ENCODE results near the gene SELENON.

The SELENON gene

DNA sequence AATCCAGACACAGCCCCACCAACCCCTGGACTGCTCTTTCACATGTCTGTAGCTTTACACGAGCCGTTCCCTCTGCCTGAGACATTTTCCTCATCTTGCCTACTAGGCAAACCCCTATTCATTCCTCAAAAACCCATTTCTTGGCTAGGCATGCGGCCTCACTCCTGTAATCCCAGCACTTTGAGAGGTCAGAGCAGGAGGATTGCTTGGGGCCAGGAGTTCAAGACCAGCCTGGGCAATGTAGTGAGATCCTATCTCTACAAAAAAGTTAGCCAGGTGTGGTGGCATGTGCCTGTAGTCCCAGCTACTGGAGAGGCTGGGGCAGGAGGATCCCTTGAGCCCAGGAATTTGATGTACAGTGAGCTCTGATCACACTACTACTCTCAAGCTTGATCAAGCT, 64.4 kb downstream of the SELENON start:
- no peak for DNase-seq

DNA sequence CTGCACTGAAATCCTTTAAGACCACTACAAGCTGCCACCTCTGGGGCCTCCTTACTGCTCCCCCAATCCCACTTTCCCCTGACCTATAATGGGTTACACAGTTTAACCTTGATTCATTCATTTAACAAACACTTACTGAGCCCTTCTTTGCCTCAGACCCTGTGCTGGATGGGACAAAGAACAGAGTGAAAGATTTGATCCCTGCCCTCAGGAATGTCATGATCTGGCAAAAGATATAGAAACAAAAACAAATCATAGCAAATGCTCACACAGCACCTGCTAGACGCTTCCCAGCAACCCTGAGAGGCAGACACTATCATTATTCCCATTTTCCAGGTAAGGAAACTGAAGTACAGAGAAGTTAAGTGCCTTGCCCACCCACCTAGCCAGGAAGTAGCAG, 66.3 kb downstream of the SELENON start:
- DNase-seq = no peak

DNA sequence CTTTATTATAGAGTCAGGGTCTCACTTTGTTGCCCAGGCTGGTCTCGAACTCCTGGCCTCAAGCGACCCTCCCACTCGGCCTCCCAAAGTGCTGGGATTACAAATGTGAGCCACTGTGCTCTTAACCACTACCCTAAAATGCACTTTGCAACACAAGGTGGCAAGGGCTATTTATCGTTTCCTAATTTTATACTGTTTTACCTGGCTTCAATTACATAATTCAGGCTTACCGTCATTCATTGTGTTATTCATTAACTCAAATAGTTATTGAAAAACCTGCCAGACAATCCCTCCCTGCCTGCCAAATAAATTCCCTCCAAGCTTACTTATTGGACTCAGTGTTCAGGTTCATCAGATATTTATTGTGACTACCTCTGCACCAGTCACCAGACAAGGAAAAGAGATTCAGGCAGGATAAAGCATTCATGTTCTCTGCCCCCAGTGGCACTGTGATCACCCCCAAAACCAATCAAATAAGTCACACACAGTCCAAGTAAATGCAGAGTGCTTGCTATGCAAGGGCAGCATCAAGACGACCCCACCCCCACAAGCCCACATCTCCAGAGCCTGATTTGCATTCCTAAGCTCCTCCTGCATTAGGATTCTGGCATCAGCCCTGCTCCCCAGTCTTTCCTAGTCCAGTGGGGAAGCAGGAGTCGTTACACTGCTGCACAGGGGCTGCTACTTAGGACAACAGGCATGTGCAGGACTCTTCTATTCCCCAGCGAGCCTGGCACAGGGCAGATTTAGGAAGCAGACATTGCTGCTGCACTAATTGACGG, 67.4 kb downstream of the SELENON start:
- DNase-seq = no peak

All from NCI-H2171 treated with DMSO at 0.1 percent for 48 hours (cell line).